HG03139 (cell line): Measurements from ENCODE around the gene LYL1.

Experiments used
- ATAC-seq: cut with Tn5 transposase; IDR thresholded peaks from one replicate; pipeline ENCODE4 v1.9.1; 2021; ENCODE audit not compliant: unreplicated experiment

The LYL1 gene

DNA sequence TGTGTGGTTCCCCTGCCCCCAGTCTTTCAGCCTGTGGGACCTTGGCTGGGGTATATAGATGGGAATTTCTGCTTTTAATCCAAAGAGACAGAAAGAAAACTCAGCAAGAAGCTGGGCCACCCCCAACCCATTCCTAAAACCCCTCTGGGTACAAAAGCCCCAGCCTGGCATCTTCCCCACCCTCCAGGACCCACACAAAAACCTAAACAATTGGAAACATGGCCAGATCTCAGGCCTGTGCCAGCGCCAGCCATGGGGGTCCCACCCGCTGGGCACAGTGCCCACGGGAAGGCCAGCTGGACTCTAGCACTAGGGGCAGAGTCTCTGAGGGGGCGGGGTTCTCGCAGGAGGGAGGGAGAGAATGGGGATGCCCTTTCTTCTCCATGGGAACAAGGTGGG is 8.6 kb downstream of the LYL1 start:
- ATAC-seq: no peak

DNA sequence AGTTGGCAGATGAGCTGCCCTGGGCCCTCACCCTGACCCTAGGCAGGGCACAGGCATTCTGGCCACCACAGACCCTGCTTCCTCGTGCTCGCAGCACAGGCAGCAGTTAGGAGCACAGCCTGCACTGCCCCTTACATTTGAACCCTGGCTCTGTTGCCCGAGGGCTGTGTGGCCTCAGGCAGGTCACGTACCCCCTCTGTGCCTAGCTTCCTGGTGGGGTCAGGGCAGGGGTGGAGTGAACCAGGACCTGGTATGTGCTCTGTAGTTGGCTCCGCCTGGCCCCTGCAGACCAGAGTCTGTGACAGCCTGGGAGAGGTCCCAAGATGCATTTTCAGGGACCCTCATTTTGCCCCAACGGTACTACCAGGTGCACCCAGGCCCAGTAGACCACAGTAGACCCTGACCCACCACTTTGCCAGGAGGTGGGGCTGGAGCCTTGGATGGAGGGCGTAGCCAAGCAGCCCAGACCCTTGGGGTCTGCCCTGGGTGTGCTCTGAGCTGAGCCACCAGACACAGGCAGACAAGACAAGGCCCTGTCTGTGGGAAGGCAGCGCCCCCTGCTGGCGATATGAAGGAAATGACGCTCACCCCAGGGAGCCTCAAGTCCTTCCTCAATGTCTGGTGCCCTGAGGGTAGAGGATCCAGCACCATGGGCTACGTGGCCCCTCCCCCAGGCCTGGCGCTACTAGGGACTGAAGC is 9.1 kb downstream of the LYL1 start:
- ATAC-seq: no peak

GRCh38 chr19:13092606-13093235 is 9.9 kb downstream of the LYL1 start:
- no peak for ATAC-seq

GRCh38 chr19:13092158-13092543 is 10.5 kb downstream of the LYL1 start:
- ATAC-seq: no peak

DNA sequence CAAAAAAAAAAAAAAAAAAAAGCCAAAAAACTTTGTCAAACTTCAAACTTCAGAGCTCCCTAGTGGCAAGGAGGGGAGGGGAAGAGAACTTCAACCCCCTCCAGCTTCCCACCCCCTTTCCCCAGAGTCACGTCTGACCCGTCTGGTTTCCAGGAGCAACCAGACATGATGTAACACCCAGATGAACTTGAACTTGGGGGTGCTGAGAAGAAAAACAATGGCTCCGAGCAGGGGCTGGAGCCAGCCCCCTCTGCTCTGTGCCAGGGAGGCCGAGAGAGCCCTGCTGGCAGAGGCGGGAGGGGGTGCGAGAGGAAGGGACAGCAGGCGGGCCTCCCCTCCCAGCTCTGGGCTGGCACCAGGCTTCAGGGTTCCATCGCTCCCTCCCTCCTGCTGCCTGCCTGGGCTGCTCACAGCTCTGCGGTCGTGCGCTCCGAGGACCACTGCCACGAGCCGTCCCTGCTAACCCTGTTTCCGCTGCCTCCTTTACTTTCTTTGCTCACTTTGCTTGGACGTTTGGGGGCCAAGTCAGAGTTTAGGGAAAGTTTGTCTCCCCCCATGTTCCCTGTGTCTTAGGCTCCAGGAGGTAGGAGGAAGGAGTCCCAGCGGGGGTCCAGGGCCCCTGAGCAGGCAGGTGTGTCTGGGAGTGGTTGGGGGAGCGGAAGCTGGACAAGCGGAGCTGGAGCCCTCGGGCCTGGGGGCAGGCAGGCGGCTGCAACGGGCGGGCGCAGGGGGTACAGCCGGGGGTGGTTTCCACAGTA is 11.1 kb downstream of the LYL1 start:
- no peak for ATAC-seq

DNA sequence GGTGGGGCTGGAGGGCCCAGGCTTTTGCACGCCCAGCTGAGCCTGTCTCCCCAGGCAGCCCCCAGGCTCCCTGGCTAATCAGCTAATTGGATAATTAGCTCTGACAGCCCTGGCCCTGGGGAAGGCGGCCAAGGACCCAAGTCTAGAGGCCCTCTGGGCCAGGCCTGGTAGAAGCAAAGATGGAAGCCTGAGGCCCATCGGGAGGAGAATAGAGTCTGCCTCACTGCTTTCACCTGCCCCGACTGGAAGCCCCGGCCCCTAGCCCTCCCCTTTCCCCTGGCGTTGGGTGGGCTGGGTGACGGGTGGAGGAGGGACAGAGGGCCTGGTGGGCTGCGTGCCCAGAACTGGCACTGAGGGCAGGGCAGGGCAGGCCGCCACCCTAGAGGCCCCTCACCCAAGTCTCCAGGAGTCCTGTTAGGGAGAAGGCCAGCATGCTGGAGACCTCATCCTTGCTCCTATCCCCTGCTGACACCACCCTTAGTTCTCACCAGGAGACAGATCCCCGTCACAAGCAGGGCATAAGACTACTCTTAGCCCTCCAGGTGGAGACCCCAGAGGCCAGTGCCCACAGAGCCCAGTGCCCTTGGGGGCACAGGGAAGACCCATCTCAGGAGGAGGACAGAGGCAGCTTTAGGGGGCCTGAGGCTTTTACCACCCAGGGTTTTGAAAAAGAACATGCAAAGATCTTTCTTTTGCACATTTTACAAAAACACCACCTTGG is 12.0 kb downstream of the LYL1 start:
- ATAC-seq: no peak

- no peak for ATAC-seq
Observed at GRCh38 chr19:13089857-13090507, 12.7 kb downstream of the LYL1 start.

DNA sequence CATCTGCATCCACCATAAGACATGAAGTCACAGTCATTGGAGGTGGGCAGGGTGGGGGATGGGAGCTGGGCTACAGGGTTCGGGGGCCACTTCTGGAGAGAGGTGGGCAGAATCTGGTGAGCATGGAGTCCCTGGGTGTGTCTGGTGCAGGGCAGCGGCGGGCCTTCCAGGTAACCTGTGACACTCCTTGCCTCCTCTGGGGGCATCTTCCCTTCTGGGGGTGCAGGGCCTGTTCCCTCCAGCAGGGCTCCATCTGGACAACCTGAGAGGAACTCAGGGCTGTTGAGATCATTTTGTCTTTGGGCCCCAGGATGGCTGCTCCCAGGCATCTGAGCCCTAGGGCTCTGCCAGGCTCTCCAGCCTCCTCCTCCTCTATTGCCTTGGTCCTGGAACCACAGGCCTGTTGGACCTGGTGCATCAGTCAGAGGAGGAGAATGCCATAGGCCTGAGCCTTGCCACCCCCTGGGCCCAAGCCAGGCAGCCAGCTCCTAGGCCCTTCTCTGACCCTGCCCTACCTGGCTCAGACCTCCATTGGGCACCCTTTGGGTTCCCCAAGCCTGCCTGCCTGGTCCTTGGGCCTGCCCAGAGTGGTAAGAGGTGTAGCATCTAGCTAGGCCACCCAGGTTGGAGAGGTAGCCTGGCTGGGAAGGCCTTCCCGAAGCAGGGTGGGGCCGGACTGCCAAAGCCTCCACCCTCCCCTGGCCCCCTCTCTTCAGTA is 13.4 kb downstream of the LYL1 start:
- no peak for ATAC-seq

- ATAC-seq: no peak
Observed at GRCh38 chr19:13087795-13088537, 14.7 kb downstream of the LYL1 start.

DNA sequence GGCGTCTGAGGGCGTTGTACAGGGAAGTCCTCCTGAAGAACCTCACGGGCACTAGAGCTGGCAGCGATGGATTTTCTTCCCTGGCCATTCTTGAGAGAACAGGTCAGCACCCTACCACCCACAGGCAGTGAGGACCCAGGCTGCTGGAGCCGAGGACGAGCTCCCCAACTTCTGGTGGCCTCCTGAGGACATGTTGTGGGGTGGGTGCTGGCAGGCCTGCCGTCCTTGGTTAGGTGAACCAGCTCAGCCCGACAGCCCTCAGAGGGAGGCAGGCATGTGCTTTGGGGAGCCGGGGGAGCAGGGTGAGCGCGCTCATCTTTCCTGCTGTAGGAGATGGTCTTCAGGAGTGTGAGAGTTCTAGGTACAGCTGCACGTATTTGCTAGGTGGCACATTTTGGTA is 15.4 kb downstream of the LYL1 start:
- no peak for ATAC-seq

GRCh38 chr19:13086341-13086740 is 16.3 kb downstream of the LYL1 start:
- ATAC-seq: no peak

DNA sequence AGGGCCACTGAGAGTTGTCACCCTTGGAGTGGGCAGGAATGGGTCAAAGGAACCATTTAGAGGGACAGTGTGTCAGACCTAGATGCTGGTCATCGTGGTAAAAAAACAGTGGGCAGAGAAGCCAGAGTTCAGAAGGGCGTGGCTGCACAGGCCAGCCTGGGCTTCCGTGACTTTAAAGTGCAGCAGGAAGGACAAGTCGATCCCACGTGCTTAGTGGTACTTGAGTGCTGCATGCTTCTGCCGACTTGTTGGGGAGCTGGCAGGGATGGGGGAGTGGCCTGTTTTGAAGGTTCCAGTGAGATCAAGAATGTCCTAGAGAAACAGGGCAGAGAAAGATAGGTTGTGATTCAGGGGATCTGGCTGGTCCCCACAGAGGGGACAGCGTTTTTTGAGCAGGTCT is 17.0 kb downstream of the LYL1 start:
- ATAC-seq: no peak

- ATAC-seq: no peak
Observed at GRCh38 chr19:13083627-13084026, 19.0 kb downstream of the LYL1 start.

- no peak for ATAC-seq
Observed at GRCh38 chr19:13083008-13083404, 19.7 kb downstream of the LYL1 start.

GRCh38 chr19:13082192-13083007 is 20.3 kb downstream of the LYL1 start:
- no peak for ATAC-seq

DNA sequence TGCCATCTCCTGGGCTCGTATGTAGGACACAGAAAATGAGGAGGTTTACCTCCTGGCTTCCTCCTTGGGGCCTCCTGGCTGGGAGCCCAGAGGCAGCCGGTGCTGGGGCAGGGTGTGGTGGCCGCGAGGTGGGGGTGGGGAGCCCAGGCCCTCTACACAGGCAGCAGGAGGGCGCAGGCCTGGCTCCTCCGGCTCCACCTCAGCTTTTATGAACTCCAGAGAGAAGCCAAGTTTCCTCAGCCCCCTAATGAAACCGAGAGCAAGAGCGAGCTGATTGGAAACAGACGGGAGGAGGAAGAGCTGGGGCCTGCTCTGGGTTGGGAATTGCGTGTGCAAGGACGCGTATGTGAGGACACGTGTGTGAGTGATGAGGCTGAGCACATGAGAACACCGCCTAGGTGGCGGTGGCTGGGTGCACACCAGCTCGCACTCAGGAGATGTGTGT is 23.1 kb downstream of the LYL1 start:
- no peak for ATAC-seq

- ATAC-seq: no peak
Observed at GRCh38 chr19:13078897-13079541, 23.6 kb downstream of the LYL1 start.

DNA sequence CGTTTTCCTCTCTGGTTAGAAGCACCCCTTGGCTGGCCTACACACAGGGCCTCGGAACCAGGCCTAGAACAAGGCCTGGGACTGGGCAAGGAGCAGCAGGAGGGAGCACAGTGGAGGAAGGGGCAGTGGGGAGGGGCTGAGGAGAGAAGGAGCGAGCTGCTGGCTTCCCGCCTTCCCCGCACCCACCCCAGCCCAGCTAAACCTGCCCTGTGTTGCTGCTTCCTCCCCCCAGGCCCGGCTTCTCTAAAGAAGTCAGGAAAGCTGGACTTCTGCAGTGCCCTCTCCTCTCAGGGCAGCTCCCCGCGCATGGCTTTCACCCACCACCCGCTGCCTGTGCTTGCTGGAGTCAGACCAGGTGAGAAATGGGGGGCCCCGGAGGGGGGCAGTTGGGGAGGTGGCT is 24.3 kb downstream of the LYL1 start:
- ATAC-seq: no peak
